Natural killer cell treated with Interleukin-12 subunit alpha and Interleukin-12 subunit beta and Interleukin-15 and Interleukin-18, amount 100 ng/mL, for 72 hours (primary cell): ENCODE results near the gene MBD3. TPM values are rescaled to one million over a fixed set of nuclear protein-coding genes. Genes with fewer than 3 reads are reported as not detected.
"Not testable (repeated sequence)": the region's sequence is repeated elsewhere in the genome, so short reads cannot be mapped to it uniquely, and the experiment has no call there.

Source experiments
- ATAC-seq, 2 donors: fragments of 150-1000 bp; cut with Tn5 transposase in 1 of 2; sonication (Bioruptor Pico), chemical (Tn5 transposase) in 1 of 2; 2 replicates each; pipeline ENCODE4 v1.10.0; 2021
- DNase-seq: peaks from one replicate; pipeline ENCODE4 v3.0.0; 2022; ENCODE audit warnings: low spot score
- H3K27ac Mint-ChIP-seq, 2 donors: 1 replicate in 1 of 2; 2 replicates in 1 of 2; pipeline ENCODE4 v1.8.0; 2022; ENCODE audit warnings: mixed read lengths in 2 of 2, mild to moderate bottlenecking in 1 of 2, moderate library complexity in 1 of 2
- H3K27me3 Mint-ChIP-seq, 2 donors: 1 replicate in 1 of 2; 2 replicates in 1 of 2; pipeline ENCODE4 v1.8.0; 2022; ENCODE audit warnings: mixed read lengths in 2 of 2
- H3K36me3 Mint-ChIP-seq: one replicate; pipeline ENCODE4 v1.8.0; 2022; ENCODE audit warnings: mixed read lengths
- H3K4me1 Mint-ChIP-seq, 2 donors: 1 replicate in 1 of 2; 2 replicates in 1 of 2; pipeline ENCODE4 v1.8.0; 2022; ENCODE audit warnings: low read depth in 2 of 2, mixed read lengths in 2 of 2, mild to moderate bottlenecking in 1 of 2
- H3K4me3 Mint-ChIP-seq: one replicate; pipeline ENCODE4 v1.8.0; 2022; ENCODE audit warnings: mixed read lengths
- H3K9me3 Mint-ChIP-seq: 2 replicates; pipeline ENCODE4 v1.8.0; 2022; ENCODE audit warnings: mixed read lengths
- total RNA-seq, 2 donors: library from RNA; stranded (reverse); gene quantifications; one replicate each; pipeline ENCODE4 v1.2.3, GENCODE V29; 2022

The MBD3 gene, protein sequence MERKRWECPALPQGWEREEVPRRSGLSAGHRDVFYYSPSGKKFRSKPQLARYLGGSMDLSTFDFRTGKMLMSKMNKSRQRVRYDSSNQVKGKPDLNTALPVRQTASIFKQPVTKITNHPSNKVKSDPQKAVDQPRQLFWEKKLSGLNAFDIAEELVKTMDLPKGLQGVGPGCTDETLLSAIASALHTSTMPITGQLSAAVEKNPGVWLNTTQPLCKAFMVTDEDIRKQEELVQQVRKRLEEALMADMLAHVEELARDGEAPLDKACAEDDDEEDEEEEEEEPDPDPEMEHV
- total RNA-seq, result 100 to 1,000 TPM in 1 of 2 donors, 10 to 100 TPM in 1; 92.5 to 233 TPM

DNA sequence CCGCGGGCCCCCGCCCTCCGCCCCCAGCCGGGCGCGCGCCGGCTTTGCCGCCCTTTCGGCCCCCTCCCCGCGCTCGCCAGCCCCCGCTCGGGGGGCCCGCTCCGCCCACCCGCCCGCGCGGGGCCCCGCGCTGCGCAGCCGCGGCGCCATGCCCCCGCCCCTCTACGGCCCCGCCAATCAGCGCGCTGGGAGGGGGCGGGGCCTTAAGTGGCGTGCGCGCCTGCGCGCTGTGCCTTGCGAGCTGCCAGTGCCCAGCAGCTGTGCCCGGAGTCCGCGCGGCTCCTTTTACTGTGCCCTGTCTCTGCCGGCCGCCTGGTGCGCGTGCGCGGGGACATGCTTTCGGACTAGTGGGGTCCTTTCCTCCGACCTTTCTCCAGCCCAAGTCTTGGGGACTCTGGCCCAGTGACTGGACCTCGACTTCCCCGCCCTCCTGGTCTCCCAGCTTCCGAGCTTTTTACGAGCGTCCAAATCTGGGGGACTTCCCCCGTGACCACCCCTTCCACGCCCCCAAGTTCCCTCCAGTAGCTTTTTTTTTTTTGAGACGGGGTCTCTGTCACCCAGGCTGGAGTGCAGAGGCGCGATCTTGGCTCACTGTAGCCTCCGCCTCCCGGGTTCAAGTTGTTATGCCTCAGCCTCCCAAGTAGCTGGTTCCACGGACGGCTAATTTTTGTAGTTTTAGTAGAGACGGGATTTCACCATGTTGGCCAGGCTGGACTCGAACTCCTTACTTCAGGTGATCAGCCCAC lies at the start of gene MBD3:
Gene MBD3 (minus strand): TSS at position 111 of the 746 bp plus-strand sequence. CDS start 234 bp downstream, outside the sequence.
- ATAC-seq, result peak; percentile 92 to 94
- H3K27ac Mint-ChIP-seq, result peak within 1 kb of the TSS; percentile 81 to 93

DNA sequence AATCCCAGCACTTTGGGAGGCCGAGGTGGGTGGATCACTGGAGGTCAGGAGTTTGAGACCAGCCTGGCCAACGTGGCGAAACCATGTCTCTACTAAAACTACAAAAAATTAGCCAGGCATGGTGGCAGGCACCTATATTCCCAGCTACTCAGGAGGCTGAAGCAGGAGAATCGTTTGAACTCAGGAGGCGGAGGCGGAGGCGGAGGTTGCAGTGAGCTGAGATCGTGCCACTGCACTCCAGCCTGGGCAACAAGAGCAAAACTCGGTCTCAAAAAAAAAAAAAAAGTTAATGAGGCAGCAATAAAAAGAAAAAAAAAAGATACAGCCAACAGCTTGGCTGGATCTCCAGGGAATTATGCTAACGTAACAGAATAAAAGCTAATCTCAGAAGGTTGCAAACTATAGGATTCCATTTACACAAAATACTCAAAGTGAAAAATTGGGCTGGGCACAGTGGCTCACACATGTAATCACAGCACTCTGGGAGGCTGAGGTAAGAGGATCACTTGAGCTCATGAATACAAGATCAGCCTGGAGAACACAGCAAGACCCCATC lies 48.3 kb upstream of the MBD3 start:
- DNase-seq, H3K27ac Mint-ChIP-seq, H3K4me1 Mint-ChIP-seq, ATAC-seq, H3K9me3 Mint-ChIP-seq, H3K36me3 Mint-ChIP-seq, H3K27me3 Mint-ChIP-seq, H3K4me3 Mint-ChIP-seq: not testable (repeated sequence)

More for the DNA sequence above, at the start of gene MBD3:
- H3K36me3 Mint-ChIP-seq, result no peaks in the 10 kb centered on the region
- peaks cover 12 to 13% of the 10 kb centered on the region in 2 donors for H3K4me1 Mint-ChIP-seq
- H3K27me3 Mint-ChIP-seq, result no peaks in the 10 kb centered on the region
- H3K4me3 Mint-ChIP-seq, result peak within 1 kb of the TSS; percentile 92
- H3K9me3 Mint-ChIP-seq, result no peaks in the 10 kb centered on the region
- peak; percentile 95 for DNase-seq

GRCh38 chr19:1636325-1637236 lies 43.9 kb upstream of the MBD3 start:
- Mint-ChIP-seq H3K9me3 (no peaks in the 10 kb centered on the region), H3K4me1 (peaks cover 3 to 4% of the 10 kb centered on the region in 2 donors), H3K27ac (no peak overlapping the region), H3K27me3 (no peaks in the 10 kb centered on the region), H3K4me3 (no peak overlapping the region), H3K36me3 (peaks cover 6% of the 10 kb centered on the region)
- ATAC-seq, result no peak
- no peak for DNase-seq

DNA sequence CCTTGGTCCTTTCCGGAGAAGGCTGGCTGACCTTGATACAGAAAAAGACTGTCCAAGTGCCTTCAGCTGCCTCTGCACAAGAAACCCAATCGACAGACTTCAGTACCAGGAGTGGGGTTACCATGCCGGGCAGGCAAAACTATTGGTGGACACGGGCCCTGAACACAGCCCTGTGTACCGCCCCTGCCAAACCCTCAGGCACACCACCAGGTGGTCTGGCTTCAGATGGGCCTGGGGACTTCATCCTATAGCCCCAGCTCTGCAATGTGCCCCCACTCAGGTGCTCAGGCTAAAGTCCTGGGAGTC lies 42.2 kb upstream of the MBD3 start:
- Mint-ChIP-seq H3K4me1 (peaks cover 3 to 4% of the 10 kb centered on the region in 2 donors), H3K36me3 (peaks cover 5% of the 10 kb centered on the region), H3K9me3 (no peaks in the 10 kb centered on the region), H3K4me3 (no peak overlapping the region), H3K27me3 (no peaks in the 10 kb centered on the region), H3K27ac (no peak overlapping the region)
- no peak for ATAC-seq
- no peak for DNase-seq

DNA sequence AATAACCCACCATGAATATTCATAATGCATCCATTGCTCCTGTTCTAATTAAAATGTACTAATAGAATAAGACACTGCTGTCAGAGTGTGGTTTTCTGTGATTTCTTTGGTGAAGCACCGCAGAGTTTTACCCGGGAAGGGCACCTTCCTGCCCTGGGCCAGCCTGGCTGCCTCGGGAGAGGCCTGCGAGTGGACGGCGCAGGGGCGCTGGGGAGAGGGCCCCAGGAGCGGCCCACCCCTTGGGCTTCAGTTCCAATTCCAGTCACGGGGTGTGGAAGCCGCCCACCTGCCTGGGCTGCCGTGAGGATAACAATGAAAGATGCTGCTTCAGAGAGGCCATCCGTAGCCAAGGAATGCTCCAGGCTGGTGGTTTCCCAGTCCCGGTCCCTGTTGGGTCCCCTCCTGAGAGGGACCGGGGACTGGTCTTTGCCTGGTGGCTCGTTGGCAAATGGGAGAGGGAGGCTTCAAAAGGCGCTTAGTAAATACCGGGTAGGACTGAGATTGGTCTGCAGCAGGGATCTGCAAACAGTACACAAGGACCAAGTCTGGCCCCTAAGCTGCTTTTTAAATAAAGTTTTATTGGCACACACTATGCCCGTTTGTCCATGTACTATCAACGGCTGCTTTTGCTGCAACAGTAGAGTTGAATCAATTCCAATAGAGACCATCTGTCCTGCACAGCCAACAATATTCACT lies 41.7 kb upstream of the MBD3 start:
- Mint-ChIP-seq H3K9me3 (no peaks in the 10 kb centered on the region), H3K4me3 (no peak overlapping the region), H3K36me3 (peaks cover under 1% of the 10 kb centered on the region), H3K27ac (no peak overlapping the region), H3K27me3 (no peaks in the 10 kb centered on the region), H3K4me1 (peaks cover 0 to 4% of the 10 kb centered on the region in 2 donors)
- no peak for ATAC-seq
- no peak for DNase-seq

GRCh38 chr19:1633269-1633826 lies 40.7 kb upstream of the MBD3 start:
- H3K27ac Mint-ChIP-seq, result no peak overlapping the region
- ATAC-seq (no peak), DNase-seq (no peak)
- H3K4me1 Mint-ChIP-seq, result peaks cover 0 to 1% of the 10 kb centered on the region in 2 donors
- H3K4me3 Mint-ChIP-seq, result no peak overlapping the region
- no peaks in the 10 kb centered on the region for H3K9me3 Mint-ChIP-seq
- no peaks in the 10 kb centered on the region for H3K36me3 Mint-ChIP-seq
- no peaks in the 10 kb centered on the region for H3K27me3 Mint-ChIP-seq

DNA sequence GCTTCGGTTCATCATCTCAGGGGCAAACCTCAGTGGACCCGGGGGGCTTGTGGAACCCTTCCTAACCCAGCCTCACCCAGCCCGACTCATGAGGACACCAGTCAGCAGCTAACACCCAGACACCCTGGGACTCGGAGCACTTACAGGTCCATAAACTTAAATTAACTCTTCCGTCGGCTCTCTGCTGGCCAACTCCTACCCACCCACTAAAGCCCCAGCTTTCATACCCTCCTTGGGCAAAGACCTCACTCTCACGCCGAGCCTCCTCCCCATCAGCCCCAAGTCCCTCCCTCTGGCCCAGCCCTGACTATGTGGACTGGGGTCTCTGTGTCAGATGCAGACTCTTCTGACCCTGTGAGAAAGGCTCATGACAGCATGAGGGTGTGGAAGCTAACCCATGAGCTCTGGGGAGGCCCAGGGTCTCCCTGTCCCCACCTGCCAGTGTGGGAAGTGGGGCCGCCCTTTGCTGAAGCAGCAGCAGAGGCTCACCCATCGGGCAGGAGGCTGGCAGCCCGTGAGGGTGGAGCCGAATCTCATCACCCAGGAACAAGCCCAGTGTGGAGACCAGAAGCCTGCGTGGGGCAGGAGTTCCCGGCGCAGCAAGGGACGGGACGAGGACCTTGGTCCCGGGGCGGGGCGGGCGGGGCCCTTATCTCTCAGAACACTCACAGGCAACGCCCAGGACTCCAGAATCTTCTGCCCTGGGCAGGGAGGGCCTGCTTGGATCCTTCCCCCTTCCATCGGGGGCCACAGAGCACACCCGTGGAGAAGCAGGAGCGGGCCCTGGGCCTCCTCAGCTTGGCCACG lies 40.0 kb upstream of the MBD3 start:
- no peak for DNase-seq
- no peak overlapping the region for H3K27ac Mint-ChIP-seq
- no peaks in the 10 kb centered on the region for H3K27me3 Mint-ChIP-seq
- H3K4me3 Mint-ChIP-seq, result no peak overlapping the region
- ATAC-seq, result peak; percentile 21 to 38
- H3K4me1 Mint-ChIP-seq, result no peaks in the 10 kb centered on the region
- H3K36me3 Mint-ChIP-seq, result no peaks in the 10 kb centered on the region
- no peaks in the 10 kb centered on the region for H3K9me3 Mint-ChIP-seq

- H3K4me1 Mint-ChIP-seq, result no peaks in the 10 kb centered on the region
- no peaks in the 10 kb centered on the region for H3K9me3 Mint-ChIP-seq
- no peak overlapping the region for H3K27ac Mint-ChIP-seq
- no peaks in the 10 kb centered on the region for H3K36me3 Mint-ChIP-seq
- H3K27me3 Mint-ChIP-seq, result no peaks in the 10 kb centered on the region
- no peak for ATAC-seq
- no peak overlapping the region for H3K4me3 Mint-ChIP-seq
- no peak for DNase-seq
These were observed 39.0 kb upstream of the MBD3 start for GRCh38 chr19:1631557-1632100.

DNA sequence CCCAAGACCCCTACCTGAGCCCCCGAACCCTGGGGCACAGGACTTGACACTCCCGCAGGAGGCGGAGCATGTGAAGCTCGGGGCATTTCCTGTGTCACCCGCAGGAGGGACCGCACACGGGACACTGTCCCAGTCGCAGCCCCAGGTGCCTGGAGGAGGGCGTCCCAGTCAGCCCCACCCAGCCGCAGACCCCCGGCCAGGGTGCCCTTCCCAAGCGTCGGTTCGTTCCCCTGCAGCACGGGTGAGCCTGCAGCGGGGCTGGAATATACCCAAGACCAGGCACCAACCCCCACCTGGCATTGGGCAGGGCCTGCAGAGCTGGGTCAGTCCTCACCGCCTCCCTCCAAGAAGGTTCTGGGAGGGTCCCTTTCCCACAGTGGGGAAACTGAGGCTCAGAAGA lies 38.1 kb upstream of the MBD3 start:
- Mint-ChIP-seq H3K4me1 (no peaks in the 10 kb centered on the region), H3K9me3 (no peaks in the 10 kb centered on the region), H3K27me3 (no peaks in the 10 kb centered on the region), H3K27ac (no peak overlapping the region), H3K4me3 (no peak overlapping the region), H3K36me3 (no peaks in the 10 kb centered on the region)
- DNase-seq (no peak), ATAC-seq (no peak)

DNA sequence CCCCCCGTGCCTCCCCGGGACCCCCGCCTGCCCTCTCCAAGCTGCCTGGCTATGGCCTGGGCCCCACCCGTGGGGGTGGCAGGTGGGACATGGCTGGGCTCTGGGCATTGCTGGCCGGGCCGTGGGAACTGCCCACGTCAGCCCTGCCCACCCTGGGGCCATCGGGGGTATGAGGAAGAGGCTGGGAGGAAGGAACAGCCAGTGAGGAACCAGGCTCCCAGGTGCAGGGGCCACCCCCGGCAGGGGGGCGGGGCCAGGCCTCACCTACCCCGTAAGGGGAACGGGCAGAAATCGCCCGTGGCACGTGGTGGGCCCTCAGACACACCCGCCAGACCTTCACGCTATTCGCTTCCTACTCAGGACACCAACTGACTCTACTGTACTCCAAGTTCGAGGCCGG lies 37.3 kb upstream of the MBD3 start:
- no peaks in the 10 kb centered on the region for H3K4me1 Mint-ChIP-seq
- DNase-seq (no peak), ATAC-seq (no peak)
- no peaks in the 10 kb centered on the region for H3K36me3 Mint-ChIP-seq
- H3K4me3 Mint-ChIP-seq, result no peak overlapping the region
- no peaks in the 10 kb centered on the region for H3K9me3 Mint-ChIP-seq
- no peaks in the 10 kb centered on the region for H3K27me3 Mint-ChIP-seq
- H3K27ac Mint-ChIP-seq, result no peak overlapping the region

GRCh38 chr19:1629256-1629808 lies 36.7 kb upstream of the MBD3 start:
- no peaks in the 10 kb centered on the region for H3K36me3 Mint-ChIP-seq
- no peak overlapping the region for H3K27ac Mint-ChIP-seq
- H3K9me3 Mint-ChIP-seq, result no peaks in the 10 kb centered on the region
- H3K4me1 Mint-ChIP-seq, result peaks cover 0 to 2% of the 10 kb centered on the region in 2 donors
- no peak for DNase-seq
- no peak overlapping the region for H3K4me3 Mint-ChIP-seq
- no peak for ATAC-seq
- H3K27me3 Mint-ChIP-seq, result no peaks in the 10 kb centered on the region

DNA sequence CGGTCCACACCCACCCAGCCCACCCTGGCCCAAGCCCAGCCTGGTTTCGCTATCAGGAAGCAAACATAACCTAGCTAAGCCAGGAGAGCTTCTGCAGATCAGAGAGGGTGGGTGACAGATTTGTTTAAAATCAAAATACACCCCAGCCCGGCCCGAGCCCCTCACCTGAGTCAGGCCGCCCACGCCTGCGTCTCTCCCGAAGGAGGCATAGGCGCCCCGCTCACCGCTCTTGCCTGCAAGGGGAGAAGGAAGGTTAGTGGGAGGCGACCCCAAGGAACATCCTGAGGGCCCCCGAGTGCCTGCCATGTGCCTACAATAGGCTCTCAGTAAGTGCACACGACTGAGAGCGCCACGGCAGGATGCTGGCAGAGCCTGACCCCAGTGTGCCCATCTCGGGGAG lies 34.5 kb upstream of the MBD3 start:
- H3K4me3 Mint-ChIP-seq, result no peak overlapping the region
- ATAC-seq, result no peak
- H3K4me1 Mint-ChIP-seq, result peaks cover 0 to 5% of the 10 kb centered on the region in 2 donors
- no peaks in the 10 kb centered on the region for H3K27me3 Mint-ChIP-seq
- no peaks in the 10 kb centered on the region for H3K36me3 Mint-ChIP-seq
- no peak for DNase-seq
- no peak overlapping the region for H3K27ac Mint-ChIP-seq
- no peaks in the 10 kb centered on the region for H3K9me3 Mint-ChIP-seq
